HG03342 (cell line): Measurements from ENCODE around the gene PIGT.

Experiments
- ATAC-seq: cut with Tn5 transposase; IDR thresholded peaks from one replicate; pipeline ENCODE4 v1.9.1; 2021; ENCODE audit warnings: mild to moderate bottlenecking, moderate library complexity; ENCODE audit not compliant: unreplicated experiment

Gene PIGT

GRCh38 chr20:45427236-45428149, 11.6 kb downstream of the PIGT start:
- no peak for ATAC-seq

DNA sequence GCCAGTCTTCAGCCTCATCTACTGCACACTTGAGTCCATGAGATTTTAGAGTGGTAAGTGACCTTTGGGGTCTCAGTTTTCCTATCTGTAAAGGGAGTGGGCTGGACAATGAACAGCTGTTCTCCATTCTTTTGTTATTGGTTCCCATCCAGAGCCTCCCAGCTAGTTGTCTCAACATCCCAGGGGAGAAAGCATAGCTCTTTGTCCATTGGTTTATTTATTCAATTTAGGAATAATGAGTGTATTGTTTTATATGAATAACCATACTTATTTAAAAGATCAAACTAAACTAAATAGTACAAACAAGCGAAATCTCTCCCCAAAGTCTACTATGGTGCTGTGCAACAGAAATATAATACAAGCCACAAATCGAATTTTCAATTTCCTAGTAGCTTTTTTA, 13.7 kb downstream of the PIGT start:
- ATAC-seq = no peak

- peak; percentile 71 for ATAC-seq
These were observed 16.4 kb downstream of the PIGT start for GRCh38 chr20:45432294-45432693.

DNA sequence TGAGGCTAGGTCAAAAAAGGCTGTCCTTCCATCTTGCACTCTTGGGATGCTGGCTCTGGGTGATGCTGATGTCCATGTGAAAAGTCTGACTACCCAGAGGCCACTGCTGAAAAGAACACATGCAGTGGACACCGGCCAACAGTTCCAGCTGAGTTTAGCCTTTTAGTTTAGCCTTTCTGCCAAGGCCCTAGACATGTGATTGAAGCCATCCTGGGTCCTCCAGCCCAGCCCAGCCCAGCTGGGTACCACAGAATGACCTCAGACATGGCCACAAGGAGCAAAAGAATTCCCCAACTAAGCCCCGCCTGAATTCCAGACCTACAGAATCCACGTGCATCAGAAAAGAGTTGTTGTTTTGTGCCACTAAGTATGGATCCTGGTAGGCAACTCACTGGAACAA, 17.4 kb downstream of the PIGT start:
- no peak for ATAC-seq

- ATAC-seq = no peak
These were observed 18.0 kb downstream of the PIGT start for GRCh38 chr20:45433976-45434375.

DNA sequence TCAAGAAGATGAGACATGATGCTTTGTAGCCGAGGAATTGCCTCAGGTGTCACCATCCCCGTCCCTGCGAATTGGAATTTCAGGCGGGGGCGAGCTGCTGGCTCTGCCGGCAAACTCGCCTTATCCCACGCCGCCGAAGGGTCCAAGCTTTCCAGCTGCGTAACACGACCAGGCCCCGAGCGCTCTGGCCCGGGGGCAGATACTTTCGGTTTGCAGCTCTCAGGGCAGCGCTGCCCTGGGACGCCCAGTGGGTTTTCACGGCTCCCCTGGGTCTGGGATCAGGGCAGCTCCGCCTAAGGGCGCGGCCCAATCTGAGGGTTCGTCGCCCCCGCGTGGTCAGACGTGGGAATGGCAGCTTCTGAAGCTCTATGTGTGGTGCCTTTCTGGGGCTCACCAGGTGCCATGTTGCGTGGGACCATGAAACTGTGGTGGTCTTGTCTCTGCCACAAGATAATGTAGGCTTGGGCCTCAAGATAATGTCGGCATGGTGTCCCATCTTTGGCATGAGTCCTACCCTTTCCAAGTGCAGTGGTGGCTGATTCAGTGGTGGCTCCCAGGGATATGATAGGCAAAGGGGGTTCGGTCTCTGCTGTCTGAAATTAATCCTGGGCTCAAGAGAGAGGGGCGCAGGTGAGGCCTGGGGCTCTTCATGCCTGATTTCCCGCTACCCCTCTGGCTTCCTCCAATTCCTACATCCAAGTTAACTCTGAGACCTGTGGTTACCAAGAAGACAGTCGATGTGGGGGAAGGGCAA, 21.0 kb downstream of the PIGT start:
- peak; percentile 76 for ATAC-seq

- no peak for ATAC-seq
These were observed 24.5 kb downstream of the PIGT start for GRCh38 chr20:45440424-45440823.

GRCh38 chr20:45440891-45441685, 25.1 kb downstream of the PIGT start:
- no peak for ATAC-seq

- no peak for ATAC-seq
These were observed 25.8 kb downstream of the PIGT start for GRCh38 chr20:45441746-45442145.

DNA sequence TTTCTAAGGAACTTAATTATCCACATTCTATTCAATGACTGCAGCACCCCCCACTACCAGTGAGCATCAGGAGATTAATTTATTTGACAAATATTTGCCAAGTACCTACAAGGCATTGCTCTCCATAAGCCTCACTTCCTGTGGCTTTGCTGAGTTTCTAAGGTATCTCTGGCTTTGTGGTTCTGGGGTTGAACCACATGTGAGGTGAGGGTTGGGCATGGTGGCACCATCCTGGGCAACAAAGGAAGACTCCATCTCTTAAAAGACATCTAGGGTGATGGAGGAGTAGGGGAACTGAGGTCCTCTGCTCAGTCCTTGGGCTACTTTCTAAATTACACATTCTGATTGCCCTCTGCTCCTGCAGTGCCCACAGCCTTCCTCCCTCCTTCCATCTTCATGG, 28.1 kb downstream of the PIGT start:
- no peak for ATAC-seq

- peak; percentile 52 for ATAC-seq
These were observed 30.0 kb downstream of the PIGT start for GRCh38 chr20:45445805-45446562.

DNA sequence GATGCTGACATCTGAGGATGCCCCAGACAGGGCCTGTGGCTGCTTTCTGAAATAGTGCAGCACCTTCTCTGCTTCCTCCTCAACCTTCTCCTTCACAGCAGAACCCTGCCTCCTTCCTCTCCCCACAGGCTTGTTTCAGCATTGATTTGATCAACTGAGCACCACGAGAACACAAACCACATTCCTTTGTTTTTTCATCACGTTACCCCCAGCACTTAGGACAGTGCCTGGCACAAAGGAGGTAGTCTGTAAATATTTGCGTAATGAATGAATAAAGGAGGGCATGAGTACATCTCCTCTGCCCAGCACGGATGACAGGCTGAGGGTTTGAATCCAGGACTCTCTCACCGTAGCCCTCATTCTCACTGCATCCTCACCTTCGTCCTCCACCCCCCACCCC, 32.3 kb downstream of the PIGT start:
- ATAC-seq = no peak

DNA sequence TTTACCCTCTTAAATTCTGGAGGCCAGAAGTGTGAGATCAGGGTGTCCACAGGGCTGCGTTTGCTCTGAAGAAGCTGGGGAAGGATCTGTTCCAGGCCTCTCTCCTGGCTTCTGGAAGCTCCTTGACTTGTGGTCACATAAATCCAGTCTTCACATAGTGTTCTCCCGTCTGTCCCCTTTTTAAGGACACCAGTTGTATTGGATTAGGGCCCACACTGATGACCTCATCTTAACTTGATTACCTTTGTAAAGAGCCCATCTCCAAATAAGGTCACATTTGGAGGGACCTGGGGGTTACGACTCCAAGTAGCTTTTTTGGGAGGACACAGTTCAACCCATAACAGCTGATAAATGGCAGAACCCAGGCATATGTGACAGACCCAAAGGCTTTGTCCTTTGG, 33.6 kb downstream of the PIGT start:
- no peak for ATAC-seq

GRCh38 chr20:45450097-45450818, 34.3 kb downstream of the PIGT start:
- no peak for ATAC-seq

GRCh38 chr20:45452238-45452637, 36.3 kb downstream of the PIGT start:
- no peak for ATAC-seq

DNA sequence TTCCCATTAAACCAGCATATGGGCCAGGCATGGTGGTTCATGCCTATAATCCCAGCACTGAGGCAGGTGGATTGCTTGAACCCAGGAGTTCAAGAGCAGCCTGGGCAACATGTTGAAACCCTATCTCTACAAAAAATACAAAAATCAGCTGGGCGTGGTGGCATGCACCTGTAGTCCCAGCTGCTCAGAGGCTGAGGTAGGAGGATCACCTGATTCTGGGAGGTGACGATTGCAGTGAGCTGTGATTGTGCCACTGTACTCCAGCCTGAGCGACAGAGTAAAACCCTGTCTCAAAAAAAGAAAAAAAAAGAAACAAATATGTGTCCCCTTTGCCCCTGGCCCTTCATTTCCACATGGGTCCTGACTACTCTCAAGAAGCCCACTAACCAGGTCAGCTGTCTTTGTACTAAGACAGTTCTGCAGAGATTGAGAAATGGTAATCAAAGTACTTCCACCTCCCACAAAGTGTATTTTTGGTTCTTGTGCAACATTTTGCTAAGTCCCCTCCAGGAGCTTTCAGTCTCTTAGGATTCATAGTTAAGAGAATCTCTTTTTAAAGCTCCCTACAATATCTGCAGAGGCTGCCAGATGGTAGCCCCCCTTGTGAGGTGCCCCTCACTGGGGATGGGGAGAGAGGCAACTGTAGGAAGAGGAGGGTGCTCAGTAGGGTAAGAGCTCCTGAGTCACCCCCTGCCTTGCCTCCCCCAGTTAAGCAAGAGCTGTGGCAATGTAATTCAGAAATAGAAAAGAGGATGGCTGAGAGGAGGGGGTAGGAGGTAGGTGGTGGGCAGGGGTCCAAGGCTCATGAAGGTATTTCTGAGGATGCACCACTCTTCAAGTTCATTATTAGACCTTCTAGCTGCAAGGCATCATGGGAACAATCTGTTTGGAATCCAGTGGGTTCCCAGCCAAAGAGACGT, 37.1 kb downstream of the PIGT start:
- no peak for ATAC-seq

DNA sequence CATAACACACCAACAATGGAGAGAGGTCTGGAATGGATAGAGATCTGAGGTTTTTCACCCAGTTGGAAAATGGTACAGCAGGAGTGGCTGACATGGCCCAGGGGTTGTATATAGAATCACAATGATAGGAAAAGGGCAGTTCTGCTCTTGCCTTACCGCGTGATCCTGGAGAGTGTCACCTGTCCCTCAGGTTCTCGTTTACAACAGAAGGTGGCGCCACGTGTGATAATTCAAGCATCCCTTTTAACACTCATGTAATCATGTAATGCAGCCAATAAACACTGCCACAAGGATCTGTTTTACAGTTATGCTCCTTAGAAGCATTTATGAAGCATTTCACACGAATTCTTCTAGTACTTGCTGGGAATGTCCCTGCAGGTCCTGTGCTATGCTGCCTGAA, 40.7 kb downstream of the PIGT start:
- ATAC-seq = no peak

- ATAC-seq = no peak
These were observed 43.7 kb downstream of the PIGT start for GRCh38 chr20:45459606-45460005.

DNA sequence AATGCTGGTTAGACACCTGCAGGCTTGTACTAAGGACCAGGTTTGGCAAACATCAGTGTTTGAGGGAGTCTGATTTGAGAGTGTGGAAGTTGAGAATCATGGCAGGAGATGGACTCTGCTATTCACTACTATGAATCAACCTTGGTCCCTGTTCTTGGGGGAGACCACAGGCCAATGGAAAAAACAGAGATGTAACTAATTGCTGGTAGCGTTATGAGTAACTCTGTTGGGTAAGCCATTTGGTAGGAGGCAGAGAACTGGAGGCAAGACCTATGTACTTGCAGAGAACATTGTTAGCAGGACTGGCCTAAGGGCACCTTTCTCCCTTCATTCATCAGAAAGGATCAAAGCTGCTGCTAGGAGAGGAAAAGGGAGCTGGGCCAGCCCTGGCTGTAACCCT, 45.3 kb downstream of the PIGT start:
- no peak for ATAC-seq
